B cell (primary cell): ENCODE data around the gene RHCE.

ENCODE experiments used
- CTCF ChIP-seq: fragments of 200-600 bp; IDR thresholded peaks from one replicate; pipeline ENCODE4 v1.8.0; 2022; ENCODE audit warnings: antibody characterized with exemption, mild to moderate bottlenecking
- EZH2 ChIP-seq: IDR thresholded peaks from 2 replicates; pipeline ENCODE4 v1.6.1; 2012; ENCODE audit warnings: borderline replicate concordance, low read depth, mild to moderate bottlenecking, moderate library complexity, low read length; ENCODE audit not compliant: insufficient read depth, poor library complexity, severe bottlenecking

- TF ChIP-seq CTCF, result no peak
- TF ChIP-seq EZH2, result no peak
Measured at GRCh38 chr1:25356441-25356840, 64.2 kb downstream of the RHCE start.
